ENCODE measurements around the gene CLECL1. TPM values are rescaled to one million over a fixed set of nuclear protein-coding genes. Genes with fewer than 3 reads are reported as not detected.

Gene CLECL1
- total and polyA plus RNA-seq, 4 donors = 0.17 to 0.42 (median 0.35) TPM

- Histone ChIP-seq H3K9ac (ENCODE audit: low read depth in 1 of 2, low read length in 2 of 2) (peak overlapping the region in 1 of 2 donors; percentile 34), H3K36me3 (ENCODE audit: control insufficient read depth in 4 of 4, insufficient read depth in 3 of 4, low read depth in 1 of 4, low read length in 3 of 4) (no peaks in the 10 kb centered on the region), H3K9me3 (ENCODE audit: control insufficient read depth in 4 of 4, low read length in 3 of 4) (no peaks in the 10 kb centered on the region), H3K27me3 (ENCODE audit: control insufficient read depth in 4 of 4, insufficient read depth in 4 of 4, low read length in 3 of 4) (no peaks in the 10 kb centered on the region), H3K27ac (ENCODE audit: low read depth in 1 of 2, low read length in 2 of 2) (no peak overlapping the region), H3K4me3 (ENCODE audit: low read depth in 1 of 3, low read length in 3 of 3) (no peak overlapping the region), H3K4me1 (ENCODE audit: control insufficient read depth in 4 of 4, insufficient read depth in 4 of 4, low read length in 3 of 4) (peaks cover 0 to 1% (median 0%) of the 10 kb centered on the region in 4 donors)
- no peak for TF ChIP-seq RXRA (IDR thresholded peaks at IDR 0.05)
- WGBS = 43% methylated on average over 5 of the region's 5 CpGs
- no peak for DNase-seq (ENCODE audit: low spot score)
These were observed 9.8 kb upstream of the CLECL1 start for GRCh38 chr12:9742661-9743060.

GRCh38 chr12:9741726-9742125, 8.8 kb upstream of the CLECL1 start:
- H3K27ac ChIP-seq (ENCODE audit: low read depth in 1 of 2, low read length in 2 of 2) = peak overlapping the region in 1 of 2 donors; percentile 1
- H3K9me3 ChIP-seq (ENCODE audit: control insufficient read depth in 4 of 4, low read length in 3 of 4) = no peaks in the 10 kb centered on the region
- no peaks in the 10 kb centered on the region for H3K36me3 ChIP-seq (ENCODE audit: control insufficient read depth in 4 of 4, insufficient read depth in 3 of 4, low read depth in 1 of 4, low read length in 3 of 4)
- H3K27me3 ChIP-seq (ENCODE audit: control insufficient read depth in 4 of 4, insufficient read depth in 4 of 4, low read length in 3 of 4) = no peaks in the 10 kb centered on the region
- peaks cover 0 to 1% (median 0%) of the 10 kb centered on the region in 4 donors for H3K4me1 ChIP-seq (ENCODE audit: control insufficient read depth in 4 of 4, insufficient read depth in 4 of 4, low read length in 3 of 4)
- TF ChIP-seq CTCF (IDR thresholded peaks at IDR 0.05; ENCODE audit: low read depth, low read length, missing input control) (no peak), EGR1 (IDR thresholded peaks at IDR 0.05; ENCODE audit: low read depth in 2 of 2) (no peak), ZBTB33 (IDR thresholded peaks at IDR 0.05) (no peak), YY1 (IDR thresholded peaks at IDR 0.05) (no peak), FOXA2 (IDR thresholded peaks at IDR 0.05) (no peak), JUND (IDR thresholded peaks at IDR 0.05) (no peak), SP1 (IDR thresholded peaks at IDR 0.05) (no peak), TAF1 (conservative IDR thresholded peaks at IDR 0.05) (no peak), ATF3 (IDR thresholded peaks at IDR 0.05) (no peak), RXRA (IDR thresholded peaks at IDR 0.05) (no peak), REST (IDR thresholded peaks at IDR 0.05) (no peak), HNF4G (IDR thresholded peaks at IDR 0.05) (no peak), RAD21 (IDR thresholded peaks at IDR 0.05) (no peak), MAX (IDR thresholded peaks at IDR 0.05) (no peak), FOXA1 (IDR thresholded peaks at IDR 0.05) (no peak), HNF4A (conservative IDR thresholded peaks at IDR 0.05) (no peak), NR2F2 (IDR thresholded peaks at IDR 0.05) (no peak)
- H3K4me3 ChIP-seq (ENCODE audit: low read depth in 1 of 3, low read length in 3 of 3) = no peak overlapping the region
- peak overlapping the region in 1 of 2 donors; percentile 19 for H3K9ac ChIP-seq (ENCODE audit: low read depth in 1 of 2, low read length in 2 of 2)
- 81% methylated on average over 4 of the region's 4 CpGs for WGBS
- DNase-seq (ENCODE audit: low spot score) = no peak

Data from liver (tissue), 9 donors.